ENCODE measurements around the gene KICS2.
"Not testable (repeated sequence)": the region's sequence is repeated elsewhere in the genome, so short reads cannot be mapped to it uniquely, and the experiment has no call there.

KICS2 gene

GRCh38 chr12:64222009-64222765 lies at the start of gene KICS2:
KICS2 (minus strand) TSS chr12:64222296; CDS start chr12:64222237, 59 bp downstream.
- DNase-seq (ENCODE audit: low spot score): peak; percentile 90

DNA sequence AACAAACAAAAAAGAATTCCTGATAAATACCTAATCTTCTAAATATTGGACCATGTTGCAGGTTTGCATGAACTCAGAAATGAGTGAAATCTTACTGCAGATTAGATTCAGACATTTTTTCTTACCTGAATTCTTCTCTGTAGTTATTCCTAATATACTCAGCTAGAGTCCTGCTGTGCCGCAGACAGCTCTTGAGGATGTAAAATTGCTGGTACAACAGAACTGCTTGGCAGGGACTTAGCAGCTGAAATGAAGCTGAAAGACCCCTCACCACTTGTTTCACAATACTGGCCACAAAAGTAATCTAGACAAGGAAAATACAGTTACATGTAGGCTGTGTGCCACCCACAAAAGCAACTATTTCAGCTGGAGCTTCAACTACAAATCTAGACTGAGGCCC lies 48.3 kb upstream of the KICS2 start:
- DNase-seq (ENCODE audit: low spot score): no peak

GRCh38 chr12:64269161-64269560 lies 47.1 kb upstream of the KICS2 start:
- DNase-seq (ENCODE audit: low spot score): no peak

- DNase-seq (ENCODE audit: low spot score): no peak
Measured at GRCh38 chr12:64268409-64268808, 46.3 kb upstream of the KICS2 start.

DNA sequence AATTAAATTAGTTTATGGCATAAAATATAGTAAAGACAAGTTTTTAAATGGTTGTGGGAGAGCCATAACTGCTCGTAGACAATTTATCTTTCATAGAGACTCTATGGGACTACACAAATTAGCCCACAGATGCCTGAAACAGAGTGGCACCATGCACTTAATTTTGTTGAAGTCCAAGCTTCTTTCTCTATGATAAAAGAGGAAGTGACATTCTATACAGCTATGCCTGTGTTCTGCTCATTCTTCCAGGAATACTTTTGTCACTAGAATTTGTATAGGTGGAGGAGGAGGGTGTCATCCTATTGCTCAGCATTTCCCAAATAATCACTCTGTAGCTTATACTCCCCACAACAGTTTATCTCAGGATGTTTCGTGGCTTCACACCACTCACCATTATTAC lies 43.7 kb upstream of the KICS2 start:
- no peak for DNase-seq (ENCODE audit: low spot score)

- DNase-seq (ENCODE audit: low spot score): no peak
Measured at GRCh38 chr12:64261813-64262212, 39.7 kb upstream of the KICS2 start.

DNA sequence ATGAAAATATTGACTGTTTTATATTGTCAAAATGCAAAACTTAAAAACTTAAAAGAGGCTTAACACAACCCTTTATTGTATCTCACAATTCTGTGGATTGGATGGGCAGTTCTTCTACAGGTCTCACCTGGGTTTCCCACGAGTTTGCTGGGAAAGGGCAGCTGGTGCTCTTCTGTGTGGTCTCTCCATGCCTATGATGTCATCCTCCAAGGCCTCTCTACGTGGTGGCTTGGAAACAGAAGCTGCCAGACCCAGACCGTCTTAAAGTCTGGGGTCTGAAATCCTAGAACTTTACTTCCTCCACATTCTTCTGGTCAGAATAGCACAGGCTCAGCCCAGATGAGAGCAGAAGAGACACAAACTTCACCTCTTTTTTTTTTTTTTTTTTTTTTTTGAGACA lies 36.5 kb upstream of the KICS2 start:
- no peak for DNase-seq (ENCODE audit: low spot score)

DNA sequence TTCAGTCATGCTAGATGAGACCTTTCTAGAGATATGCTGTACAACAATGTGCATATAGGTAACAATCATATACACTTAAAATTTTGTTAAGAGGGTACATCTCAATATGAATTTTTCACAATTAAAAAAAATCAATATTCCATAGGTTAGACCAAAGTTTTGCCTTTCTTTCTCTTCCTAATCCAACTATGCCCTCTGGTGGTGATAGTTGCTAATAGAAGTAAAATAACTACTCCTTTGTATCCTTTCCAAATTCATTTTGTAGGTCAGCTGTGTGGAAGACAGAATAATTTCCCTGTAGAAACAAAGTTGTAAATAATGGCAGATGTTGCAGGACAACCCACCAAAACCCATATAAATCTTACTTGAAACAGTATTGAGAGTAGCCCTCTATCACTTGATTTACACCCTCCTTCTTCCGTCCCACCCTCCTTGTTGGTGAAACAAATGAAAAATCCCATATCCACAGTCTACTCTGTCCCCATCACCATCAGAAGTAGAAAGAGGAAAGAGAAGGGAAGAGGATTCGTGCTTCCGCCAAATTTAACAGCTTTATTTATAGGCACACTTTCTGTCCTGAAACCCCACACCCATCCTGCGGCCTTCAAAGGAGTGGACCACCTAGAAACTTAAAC lies 34.2 kb upstream of the KICS2 start:
- DNase-seq (ENCODE audit: low spot score): peak; percentile 73

DNA sequence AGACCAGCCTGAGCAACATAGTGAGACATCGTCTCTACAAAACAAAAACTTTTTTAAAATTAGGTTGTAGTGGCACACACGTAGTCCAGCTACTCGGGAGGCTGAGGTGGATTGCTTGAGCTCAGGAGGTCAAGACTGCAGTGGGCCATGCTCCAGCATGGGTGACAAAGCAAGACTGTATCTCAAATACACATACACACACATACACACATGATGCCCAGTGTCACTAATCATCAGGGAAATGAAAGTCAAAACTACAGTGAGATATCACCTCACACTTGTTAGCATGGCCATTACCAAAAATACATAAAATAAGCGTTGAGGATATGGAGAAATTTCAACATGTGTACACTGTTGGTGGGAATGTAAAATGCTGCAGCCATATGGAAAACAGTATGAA lies 33.2 kb upstream of the KICS2 start:
- peak; percentile 61 for DNase-seq (ENCODE audit: low spot score)

DNA sequence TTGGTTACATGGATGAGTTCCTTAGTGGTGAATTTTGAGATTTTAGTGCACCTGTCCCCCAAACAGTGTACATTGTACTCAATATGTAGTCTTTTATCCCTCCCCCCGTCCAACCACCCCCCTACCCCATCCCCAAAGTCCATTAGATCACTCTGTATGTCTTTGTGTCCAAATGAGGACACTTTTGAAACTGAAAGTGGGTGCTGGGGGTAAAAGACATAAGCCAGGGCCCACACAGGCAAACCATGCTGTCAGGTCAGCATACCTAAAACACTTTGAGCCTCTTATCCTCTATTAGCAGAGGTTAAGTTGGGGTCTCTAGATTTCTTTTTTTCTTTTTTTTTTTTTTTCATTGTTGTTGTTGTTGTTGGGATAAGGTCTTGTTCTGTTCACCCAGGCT lies 31.3 kb upstream of the KICS2 start:
- DNase-seq (ENCODE audit: low spot score): no peak

DNA sequence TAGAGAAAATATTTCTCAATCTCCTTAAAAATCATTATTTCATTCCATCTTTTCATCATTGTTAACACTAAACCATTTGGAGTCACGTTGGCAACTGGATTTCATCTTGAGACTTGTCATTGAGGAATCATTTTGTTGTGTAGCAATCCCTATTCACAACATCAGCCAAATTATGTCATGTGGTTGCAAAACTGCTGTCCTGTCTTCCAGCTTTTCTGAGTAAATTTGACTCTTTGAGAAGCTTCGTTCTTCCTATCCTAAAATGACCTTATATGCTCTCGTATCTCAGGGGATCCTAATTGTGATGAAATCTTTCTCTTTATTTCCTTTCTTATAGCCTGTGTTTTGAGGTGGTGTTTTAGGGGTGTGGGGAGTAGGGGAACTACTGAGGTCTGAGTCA lies 30.6 kb upstream of the KICS2 start:
- DNase-seq (ENCODE audit: low spot score): no peak

DNA sequence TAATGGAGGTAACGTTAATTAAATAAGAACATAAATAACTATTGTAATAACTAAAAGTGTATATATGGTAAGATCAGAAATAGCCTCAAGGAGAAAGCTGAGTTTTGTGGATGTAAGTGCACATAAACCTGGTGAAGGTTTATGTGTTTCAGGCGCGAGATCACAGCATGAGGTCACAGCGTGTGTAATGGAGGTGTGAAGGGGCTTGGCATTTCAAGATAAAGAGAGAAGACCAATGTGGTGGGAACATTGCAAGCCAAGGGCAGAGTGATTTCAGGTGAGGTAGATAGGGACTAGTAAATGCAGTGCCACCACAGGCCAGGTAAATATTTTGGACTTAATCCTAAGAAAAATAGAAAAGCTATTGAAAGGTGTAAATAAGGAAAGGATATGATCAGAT lies 21.7 kb upstream of the KICS2 start:
- no peak for DNase-seq (ENCODE audit: low spot score)

DNA sequence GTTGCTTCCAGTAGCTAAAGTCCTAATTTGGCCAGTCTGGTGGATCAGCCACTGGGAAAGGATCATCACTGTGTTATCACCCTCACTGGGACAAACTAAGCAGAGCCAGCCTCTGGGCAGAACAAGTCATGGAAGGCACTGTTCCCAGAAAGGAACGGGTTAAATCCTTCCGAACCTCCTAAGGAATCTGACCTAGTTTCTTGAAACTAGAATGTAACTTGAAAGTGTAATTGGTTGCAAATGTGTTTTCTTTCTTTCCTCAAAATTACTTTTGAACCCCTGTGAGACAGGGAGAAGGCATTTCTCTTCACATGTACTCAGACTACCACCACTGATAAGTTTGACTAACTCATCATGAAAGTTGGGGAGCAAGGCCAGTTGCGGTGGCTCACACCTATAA lies 18.7 kb upstream of the KICS2 start:
- no peak for DNase-seq (ENCODE audit: low spot score)

- DNase-seq (ENCODE audit: low spot score): no peak
Measured at GRCh38 chr12:64237382-64237781, 15.3 kb upstream of the KICS2 start.

- no peak for DNase-seq (ENCODE audit: low spot score)
Measured at GRCh38 chr12:64236549-64236948, 14.5 kb upstream of the KICS2 start.

GRCh38 chr12:64232196-64232595 lies 10.1 kb upstream of the KICS2 start:
- DNase-seq (ENCODE audit: low spot score): no peak

- DNase-seq (ENCODE audit: low spot score): no peak
Measured at GRCh38 chr12:64229796-64230195, 7.7 kb upstream of the KICS2 start.

DNA sequence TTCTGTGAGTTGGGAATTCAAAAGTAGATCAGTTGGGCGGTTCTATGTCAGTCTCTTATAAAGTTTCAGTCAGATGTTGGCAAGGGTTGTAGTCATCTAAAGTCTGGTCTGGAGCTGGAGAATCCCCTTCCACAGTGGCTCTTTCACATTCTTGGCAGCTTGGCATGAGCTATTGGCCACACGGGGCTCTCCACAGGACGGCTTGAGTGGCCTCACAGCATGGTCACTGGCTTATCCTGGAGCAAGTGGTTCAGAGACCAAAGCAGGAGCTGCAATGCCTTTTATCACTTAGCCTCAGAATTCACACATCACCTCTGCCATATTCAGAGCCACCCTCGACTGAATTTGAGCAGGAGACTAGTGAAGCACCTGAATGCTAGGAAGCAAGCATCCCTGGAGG lies 7.1 kb upstream of the KICS2 start:
- no peak for DNase-seq (ENCODE audit: low spot score)

DNA sequence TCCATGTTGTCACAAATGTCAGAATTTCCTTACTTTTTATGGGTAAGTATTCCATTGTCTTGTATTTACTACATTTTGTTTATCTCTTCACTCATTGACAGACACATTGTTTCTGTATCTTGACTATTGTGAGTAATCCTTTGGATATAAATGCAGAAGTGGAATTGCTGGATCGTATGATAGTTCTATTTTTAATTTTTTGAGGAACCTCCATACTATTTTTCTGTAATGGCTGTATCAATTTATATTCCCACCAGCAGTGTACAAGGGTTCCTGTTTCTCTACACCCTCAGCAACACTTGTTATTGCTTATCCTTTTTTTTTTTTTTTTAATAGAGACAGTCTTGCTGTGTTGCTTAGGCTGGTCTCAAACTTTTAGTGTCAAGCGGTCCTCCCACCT lies 3.5 kb upstream of the KICS2 start:
- no peak for DNase-seq (ENCODE audit: low spot score)

DNA sequence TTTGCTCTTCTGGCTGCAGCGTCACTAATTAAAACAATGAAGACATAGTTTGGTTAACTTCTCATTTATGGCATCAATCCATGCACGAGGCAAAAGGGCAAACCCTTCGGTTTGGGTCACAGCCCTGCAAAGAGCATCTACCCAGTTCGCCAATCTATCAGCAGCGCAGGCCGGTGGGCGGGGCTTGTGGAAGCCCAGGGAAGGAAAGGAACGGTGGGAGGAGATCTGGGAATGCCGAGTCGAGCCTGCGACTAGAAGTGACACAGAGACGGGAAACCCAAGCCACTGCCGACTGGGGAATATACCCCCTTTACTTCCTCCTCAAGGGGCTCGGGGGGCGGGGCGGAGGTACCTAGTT lies 466 bp downstream of the KICS2 start:
- peak; percentile 71 for DNase-seq (ENCODE audit: low spot score)

- no peak for DNase-seq (ENCODE audit: low spot score)
Measured at GRCh38 chr12:64220046-64220445, 2.0 kb downstream of the KICS2 start.

DNA sequence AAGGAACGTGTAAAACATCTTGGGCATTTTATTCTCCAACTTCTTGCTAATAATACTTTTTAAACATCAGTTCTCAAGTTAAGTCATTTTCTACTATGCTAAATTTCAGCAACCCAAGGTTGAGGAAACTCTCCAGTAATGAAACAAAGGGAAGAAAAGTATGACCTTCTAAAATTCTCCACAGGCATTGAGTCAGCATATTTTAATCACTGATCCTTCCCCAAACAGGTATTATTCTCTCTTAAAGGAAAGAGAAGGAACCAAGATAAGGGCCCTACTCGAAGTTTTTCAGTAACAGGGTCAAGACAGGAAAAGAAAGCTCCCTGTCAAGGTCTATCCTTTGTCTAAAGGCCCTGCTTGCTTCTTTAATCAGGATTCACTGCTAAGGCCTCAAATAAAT lies 3.0 kb downstream of the KICS2 start:
- peak; percentile 15 for DNase-seq (ENCODE audit: low spot score)

DNA sequence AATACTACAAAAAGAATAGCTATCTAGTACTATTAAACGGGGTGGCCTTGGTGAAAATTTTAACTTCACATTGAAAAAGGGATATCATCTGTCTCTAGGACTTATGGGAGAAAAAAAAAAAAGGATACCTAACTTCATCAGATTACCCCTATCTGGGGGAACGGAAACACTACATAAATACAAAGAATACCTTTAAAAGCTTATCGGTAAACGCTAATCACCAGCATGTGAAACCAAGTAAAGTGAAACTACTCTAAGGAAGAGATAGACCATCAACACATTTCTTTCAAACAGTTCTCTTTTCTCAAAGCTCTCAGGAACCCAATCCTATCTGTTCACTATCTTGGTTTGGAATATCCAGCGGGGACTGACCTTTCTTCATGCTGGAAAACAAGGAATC lies 3.5 kb downstream of the KICS2 start:
- DNase-seq (ENCODE audit: low spot score): peak; percentile 14

DNA sequence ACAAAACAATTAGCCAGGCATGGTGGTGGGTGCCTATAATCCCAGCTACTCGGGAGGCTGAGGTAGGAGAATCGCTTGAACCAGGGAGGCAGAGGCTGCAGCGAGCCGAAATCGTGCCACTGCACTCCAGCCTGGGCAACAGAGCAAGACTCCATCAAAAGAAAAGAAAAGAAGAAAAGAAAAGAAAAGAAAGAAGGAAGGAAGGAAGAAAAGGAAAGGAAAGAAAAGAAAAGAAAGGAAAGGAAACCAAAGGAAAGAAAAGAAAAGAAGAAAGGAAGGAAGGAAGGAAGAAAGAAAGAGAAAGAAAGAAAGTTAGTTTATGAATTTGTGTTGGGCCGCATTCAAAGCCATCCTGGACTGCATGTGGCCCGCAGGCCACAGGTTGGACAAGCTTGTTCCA lies 4.5 kb downstream of the KICS2 start:
- DNase-seq (ENCODE audit: low spot score): not testable (repeated sequence)

Data from hematopoietic multipotent progenitor cell treated with erythropoietin and hydrocortisone succinate and interleukin-3 and kit ligand, for 17 days (in vitro differentiated cells).